ACHN (cell line): ENCODE data around the gene APEH.
"Not testable (repeated sequence)": the region's sequence is repeated elsewhere in the genome, so short reads cannot be mapped to it uniquely, and the experiment has no call there.

Experiments used
- DNase-seq: peaks from one replicate; pipeline ENCODE4 v3.0.0-alpha.2; 2015
- in situ Hi-C: cut with HindIII; loops from 2 replicates; pipeline ENCODE4 v1.10.0; 2017; ENCODE audit warnings: low sequenced_read_pairs, low pct_ligation_motif_present, low pct_unique_long_range_greater_than_20kb

The APEH gene

DNA sequence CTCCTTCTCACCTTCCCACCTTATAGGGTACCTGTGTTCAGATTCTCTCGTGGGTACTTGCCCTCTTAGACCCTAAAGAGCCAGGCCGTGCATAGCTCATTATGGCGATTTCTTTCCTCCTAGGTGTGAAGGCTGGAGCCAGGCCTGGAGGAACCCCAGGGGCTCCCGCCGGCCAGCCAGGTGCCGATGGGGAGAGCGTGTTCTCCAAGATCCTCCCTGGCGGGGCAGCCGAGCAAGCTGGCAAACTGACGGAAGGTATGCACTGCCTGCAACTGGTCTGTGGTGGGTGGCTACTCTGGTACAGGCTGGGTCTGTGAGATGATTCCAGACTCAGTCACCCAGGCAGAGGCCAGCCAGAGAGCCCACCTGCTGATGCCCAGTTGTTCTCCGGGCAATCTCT lies 9.9 kb upstream of the APEH start:
- no peak for DNase-seq
- in situ Hi-C loops: no loop called here

DNA sequence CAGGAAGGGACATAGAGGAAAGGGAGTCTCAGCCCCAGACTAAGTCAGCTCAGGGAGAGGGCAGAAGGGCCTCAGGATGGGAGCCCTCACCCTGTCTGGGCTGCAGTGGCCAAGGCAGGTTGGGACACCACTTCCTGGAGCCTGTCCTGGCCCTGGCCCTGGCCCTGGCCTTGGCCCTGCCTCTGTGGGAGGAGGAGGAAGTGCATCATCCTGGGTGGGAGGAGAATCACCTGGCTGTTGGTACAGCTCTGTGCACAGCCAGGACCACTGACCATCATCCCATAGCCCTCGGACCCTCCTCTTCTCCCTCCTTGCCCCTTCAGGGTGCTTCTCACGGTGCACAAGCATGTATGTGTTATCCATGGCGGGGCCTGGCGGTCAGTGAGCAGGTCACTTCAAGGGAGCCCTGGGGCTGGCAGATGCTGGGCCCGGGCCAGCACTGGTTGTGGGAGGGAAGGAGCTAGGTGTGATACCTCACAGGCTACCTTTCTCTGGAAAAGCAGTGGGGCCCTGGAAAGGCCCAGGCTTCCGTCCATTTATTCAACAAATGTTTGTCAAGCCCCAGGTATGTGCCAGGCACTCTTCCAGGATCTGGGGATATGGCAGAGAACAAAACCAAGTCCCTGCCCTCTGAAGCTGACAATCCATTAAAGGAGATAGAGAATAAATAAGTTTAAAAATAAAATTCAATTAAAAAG lies 8.2 kb upstream of the APEH start:
- no peak for DNase-seq
- in situ Hi-C loops: no loop called here

DNA sequence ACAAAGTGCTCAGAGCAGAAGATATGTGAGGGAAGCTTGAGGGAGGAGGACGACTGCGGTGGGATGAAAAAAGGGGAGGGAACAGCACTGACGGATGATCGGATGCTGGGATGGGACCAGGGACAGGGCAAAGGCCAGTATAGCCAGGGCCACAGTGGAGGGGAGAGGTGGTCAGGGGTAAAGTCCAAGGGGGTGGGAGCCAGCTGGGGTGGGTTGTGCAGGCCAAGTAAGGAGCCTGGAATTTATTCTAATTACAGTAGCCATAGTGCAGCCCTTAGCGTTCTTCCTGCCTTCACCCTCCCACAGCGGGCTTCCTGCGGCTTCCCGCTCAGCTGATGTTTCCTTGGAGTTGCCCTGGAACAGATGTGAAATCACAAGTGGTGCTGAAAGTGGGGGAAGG lies 7.6 kb upstream of the APEH start:
- in situ Hi-C loops: no loop called here
- DNase-seq: no peak

DNA sequence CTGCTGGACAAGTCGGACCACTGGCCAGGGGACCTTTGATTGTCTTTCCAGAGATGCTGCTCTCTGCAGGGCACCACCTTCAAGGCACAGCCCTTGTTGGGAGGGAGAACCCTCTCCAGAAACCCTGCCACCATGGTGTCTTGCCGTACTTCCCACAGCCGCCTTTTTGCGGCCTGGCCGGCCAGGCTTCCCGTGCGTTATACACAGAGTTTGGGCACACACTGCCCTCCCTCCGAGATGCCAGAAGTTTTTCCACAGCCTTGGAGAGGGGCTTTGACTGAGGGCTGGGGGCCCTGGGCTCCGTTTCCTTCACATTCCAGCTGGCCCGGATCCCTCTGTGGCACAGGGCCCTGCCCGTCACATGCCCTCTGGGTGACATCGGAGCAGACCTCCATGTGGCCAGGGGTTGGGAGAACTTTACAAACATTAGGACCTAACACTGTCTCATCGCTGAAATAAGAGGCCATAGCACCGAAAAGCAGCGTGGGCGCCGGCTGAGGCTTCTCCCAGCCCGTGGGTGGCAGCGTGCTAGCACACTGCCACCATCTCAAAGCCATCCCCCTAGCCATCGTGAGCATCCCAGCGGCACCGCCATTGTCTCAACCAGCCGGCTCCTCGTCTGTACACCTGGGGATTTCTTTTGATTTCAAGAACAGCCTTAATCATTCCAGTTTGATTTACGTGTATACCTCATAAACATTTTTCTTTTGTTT lies 6.3 kb upstream of the APEH start:
- in situ Hi-C loops: no loop called here
- DNase-seq: no peak

DNA sequence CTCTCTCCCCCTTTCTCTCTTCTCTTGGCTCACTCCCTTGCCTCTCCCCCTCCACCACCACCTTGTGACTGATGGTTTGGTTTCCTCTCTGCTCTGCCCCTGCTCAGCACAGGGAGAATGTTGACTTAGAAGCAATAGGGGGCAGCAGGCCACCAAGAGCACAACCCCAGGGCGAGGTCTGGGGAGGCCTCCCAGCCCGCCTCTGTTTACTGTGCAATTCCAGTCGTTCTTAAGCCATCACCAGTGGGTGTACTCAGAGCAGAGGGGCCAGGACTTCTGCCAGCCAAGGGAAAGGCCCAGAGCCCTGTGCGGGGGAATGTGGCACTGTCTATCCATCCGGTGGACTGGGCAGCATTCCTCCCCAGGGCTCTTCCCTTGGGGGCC lies 5.7 kb upstream of the APEH start:
- peak; percentile 34 for DNase-seq
- in situ Hi-C loops: no loop called here

DNA sequence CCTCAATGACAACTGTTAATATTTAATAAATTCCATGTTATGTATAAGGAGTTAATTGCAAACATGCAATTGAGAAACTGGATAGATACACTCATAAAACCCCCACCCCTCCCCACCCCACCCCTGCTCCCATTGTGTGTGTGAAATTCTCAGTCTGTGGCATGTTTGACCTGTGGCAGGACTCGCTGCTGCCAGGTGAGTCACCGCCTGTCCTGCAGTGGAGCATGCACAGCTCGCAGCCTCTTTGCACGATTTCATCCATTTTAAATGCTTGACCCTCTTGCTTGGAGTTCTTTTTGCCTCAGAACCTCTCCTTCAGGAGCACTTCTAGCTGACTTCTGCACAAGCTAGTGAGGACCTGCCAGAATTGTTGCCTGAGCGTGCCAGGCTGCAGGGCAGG lies 5.3 kb upstream of the APEH start:
- in situ Hi-C loops: no loop called here
- peak; percentile 60 for DNase-seq

DNA sequence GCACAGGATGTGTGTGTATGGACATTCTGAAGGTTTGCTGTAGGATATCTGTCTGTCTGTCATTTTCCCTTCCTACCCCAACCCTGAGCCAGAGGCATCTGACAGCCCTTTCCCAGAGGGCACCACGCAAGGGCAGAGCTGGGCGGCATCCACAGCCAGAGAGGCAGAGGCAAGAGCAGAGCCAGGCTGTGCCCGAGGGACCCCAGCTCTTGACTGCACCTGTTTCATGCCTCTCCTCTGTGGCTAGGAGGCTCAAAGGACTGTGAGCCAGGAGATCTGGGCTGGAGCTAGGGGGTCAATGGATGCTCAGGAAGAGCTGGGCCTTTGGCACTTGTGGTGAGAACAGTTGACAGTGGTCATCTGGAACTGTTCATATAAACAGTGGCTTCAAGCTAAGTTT lies 4.8 kb upstream of the APEH start:
- in situ Hi-C loops: no loop called here
- no peak for DNase-seq

DNA sequence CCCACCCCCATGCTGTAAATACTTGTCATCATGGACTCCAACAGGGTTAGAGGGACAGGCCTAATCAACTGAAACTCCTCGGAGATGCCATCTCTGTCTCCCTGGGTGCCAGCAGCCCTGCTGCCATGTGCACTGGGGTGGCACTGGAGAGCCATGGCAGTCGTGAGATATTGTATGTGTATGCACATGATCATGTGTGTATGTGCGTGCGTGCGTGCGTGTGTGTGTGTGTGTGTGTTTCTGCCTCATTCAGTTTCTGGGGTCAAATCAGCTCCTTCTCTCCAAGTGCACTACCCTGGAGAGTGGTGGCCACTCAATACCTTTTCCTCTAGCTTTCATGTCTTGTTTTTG lies 3.2 kb upstream of the APEH start:
- in situ Hi-C loops: no loop called here
- no peak for DNase-seq

DNA sequence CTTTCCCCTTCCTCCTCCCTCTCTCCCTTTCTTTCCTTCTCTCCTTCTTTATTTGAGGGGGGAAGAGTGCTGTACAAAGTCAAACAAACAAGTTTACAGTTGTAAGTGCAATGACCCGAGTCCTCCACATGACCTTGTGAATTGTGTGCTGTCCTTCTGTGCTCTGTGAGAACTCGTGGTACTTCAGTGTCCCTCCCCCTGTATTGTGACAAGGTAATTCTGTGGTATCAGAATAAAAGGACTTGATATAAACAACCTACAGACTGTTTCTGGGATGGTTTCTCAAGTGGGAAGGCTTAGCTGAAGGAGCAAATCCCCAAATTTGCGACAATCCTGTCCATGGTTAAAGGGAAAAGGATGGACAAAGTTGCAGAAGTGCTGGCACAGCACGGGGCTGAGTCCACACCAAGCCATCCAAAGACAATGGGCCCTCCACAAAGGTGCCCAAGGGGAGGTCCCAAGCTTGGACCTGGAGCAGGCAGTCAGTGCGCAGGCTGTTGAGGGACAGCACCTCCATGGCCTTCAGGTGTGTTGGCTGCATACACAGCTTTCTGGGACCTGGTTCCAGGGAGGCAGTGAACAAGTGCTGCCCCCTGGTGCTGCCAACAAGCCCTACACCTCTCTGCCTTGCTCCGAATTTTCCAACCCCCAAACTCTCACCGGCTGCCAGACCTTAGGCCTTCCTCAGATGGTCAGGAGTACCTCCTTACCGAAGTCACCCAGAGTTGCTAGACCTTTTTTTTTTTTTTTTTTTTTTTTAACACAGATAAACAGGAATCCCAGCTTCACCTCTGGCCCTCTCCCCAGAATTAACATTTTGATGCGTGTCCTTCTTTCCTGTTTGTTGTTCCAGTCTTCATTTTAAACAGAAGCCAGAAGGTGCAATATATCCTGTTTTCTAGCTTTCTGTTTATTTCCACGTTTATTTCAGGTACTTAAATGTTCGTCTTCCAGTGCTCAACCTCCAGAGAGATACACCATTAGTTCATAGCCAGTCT lies 2.6 kb upstream of the APEH start:
- peak; percentile 59 for DNase-seq
- in situ Hi-C loops: no loop called here

DNA sequence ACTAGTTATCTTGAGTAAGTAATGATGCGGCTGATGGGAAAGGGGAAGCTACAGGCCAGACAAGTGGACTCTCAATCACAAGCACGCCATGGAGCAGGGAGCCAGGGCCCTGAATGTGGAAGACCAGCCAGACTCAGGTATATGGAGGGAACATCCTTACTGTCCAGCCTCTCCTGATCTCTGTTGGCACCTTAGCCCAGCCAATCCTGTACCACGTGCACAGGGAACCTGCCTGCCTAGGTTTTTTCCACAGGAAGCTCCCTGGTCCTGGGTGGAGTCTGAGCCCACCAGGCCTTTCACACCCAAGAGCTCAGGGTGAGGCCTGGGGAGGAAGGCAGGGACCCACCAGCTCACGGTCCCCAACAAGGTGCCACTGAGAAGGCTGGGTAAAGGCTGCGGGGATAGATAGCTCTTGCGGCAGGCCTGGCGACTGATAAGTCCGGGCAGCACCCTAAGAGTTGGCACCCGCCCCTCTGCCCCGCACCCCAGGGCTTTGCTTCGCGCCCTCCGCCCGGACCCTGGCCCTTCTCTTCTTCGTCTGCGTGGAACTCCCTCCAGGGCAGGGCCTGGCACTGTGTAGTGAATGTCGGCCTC lies 933 bp upstream of the APEH start:
- in situ Hi-C loops: no loop called here
- no peak for DNase-seq

DNA sequence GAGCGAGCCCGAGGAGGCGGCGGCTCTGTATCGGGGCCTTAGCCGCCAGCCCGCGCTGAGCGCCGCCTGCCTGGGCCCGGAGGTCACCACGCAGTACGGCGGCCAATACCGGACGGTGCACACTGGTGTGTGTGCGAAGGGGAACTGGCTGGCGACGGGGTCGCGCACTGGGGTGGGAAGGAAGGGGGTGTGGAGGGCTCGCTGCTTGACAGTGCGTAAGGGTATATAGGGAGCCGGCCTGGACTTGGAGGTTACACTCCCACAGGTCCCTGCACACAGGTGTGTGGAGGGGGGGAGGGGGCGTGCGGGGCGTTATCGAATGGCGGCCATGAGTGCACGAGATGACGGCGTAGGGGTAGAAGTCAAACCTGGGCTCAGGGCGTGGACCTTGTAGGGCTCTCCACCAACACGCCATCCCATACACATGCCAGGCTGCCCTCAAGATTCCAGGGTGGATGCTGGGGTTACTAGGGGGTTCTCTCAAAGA lies 389 bp downstream of the APEH start:
- no peak for DNase-seq
- in situ Hi-C loops: no loop called here

DNA sequence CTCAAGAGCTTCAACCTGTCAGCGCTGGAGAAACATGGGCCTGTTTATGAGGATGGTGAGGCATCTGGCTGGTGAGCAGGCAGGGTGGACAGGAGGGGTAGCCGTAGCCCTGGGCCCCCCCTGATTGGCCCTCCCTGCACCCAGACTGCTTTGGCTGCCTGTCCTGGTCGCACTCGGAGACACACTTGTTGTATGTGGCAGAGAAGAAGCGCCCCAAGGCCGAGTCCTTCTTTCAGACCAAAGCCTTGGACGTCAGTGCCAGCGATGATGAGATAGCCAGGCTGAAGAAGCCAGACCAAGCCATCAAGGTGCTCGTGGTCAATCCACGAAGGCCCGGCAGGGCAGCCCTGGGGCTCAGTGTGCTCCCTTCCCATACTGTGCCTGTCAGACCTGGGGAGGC lies 1.8 kb downstream of the APEH start:
- in situ Hi-C loops: no loop called here
- DNase-seq: no peak

DNA sequence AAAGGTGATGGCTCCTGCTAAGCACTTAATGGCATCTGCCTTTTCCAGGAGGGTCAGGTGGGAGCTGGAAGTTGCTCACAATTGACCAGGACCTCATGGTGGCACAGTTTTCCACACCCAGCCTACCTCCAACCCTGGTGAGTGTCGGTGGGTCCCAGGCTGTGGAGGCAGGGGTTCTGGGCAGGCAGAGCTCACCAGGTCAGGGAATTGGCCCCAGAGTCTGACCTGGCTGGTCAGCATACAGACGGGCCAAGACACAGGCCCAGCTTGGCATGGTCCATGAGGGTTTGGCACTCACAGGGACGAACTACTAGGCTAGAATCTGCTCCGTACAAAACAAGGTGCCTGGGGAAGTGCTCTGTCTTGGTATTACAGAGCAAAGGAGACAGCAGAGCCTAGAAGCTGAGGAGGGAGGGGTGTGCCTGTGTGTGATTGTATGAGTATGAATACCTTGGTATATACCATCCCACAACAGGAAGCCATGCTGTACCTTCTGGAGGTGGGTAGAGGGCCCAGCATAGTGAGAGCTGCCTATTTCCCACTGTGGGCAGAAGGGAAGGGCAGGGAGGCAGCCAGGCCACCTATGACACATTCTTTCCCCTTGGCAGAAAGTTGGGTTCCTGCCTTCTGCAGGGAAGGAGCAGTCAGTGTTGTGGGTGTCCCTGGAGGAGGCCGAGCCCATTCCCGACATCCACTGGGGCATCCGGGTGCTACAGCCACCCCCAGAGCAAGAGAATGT lies 6.5 kb downstream of the APEH start:
- in situ Hi-C loops: no loop called here

DNA sequence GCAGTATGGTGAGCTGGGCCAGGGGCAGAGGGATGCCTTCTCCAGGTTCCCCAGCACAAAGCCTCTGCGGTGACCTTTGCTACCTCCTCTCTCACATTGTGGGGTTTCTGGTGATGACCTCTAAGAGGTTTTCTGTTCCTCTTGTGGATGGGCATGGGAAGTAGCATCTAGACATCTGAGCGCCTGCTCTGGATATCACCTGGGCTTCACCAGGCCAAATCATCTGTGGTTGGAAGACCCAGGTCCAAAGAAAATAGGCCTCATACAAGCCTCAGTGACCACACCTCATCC lies 7.0 kb downstream of the APEH start:
- no peak for DNase-seq
- in situ Hi-C loops: no loop called here

More for the DNA sequence above, 6.5 kb downstream of the APEH start:
- DNase-seq: no peak

DNA sequence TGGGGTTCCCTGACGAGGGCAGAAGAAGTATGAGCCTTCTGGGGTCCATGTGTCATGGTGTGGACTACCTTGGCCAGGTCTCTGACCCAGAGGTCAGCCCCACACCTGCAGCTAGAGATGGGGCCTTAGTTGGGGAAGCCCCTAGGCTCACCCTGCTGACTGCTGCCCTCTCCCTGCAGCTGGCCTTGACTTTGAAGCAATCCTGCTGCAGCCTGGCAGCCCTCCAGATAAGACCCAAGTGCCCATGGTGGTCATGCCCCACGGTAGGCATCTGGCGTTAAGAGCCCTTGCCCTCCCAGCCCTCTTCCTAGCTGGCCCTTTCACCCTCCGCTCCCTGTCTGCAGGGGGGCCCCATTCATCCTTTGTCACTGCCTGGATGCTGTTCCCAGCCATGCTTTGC lies 7.4 kb downstream of the APEH start:
- in situ Hi-C loops: no loop called here
- no peak for DNase-seq

DNA sequence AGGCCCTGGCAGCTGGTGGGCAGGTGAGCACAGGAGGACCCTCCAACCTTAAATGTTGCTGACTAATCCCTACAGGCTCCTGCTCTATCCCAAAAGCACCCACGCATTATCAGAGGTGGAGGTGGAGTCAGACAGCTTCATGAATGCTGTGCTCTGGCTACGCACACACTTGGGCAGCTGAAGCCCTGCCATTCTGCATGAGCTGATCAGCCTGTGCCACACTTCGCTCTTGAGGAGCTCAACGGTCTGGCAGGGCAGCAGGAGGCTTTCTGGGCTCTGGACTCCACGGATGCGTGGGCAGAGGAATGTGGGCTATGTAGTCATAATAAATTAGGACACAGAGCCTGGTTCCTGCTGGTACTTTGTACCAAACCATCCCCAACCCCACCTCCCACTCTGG lies 9.0 kb downstream of the APEH start:
- DNase-seq: peak; percentile 80
- in situ Hi-C loops: no loop called here

DNA sequence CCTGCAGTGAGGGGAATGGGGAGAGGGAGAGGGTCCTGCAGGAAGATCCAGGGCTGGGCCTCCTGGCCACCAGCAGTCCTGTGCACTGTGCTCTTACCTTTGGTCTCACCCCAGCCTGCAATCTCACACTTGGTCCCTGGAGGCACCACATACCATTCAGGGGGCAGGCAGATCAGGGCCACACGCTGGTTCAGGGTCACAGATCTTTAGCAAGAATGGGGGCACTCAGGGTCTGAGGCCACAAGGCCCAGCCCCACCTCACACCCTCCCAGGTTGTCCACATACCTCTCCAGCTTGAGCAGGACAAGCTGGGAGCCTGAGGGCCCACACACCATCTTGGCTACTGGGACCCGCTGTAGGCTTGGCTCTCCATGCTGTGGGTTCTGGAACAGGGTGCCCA lies 10.3 kb downstream of the APEH start:
- in situ Hi-C loops: not testable (repeated sequence)

DNA sequence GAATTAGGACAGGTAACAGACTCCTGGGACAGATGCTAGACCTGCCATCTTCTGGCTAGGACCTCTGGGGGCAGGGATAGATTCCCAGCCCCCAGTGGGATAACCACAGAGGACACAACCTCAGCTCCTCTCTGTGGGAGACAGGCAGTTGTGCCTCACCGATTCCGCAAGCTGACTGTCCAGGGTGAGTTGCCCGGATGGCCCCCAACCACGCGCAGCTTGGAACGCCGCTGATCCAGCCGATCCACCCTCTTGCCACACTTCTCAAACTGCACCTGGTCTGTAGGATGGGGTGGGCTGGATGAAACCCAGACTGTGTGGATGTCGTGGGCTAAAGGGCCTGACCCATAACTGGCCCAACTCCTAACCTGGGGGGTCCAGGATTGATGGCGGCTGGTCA lies 11.0 kb downstream of the APEH start:
- in situ Hi-C loops, DNase-seq: not testable (repeated sequence)

More for the DNA sequence above, 10.3 kb downstream of the APEH start:
- DNase-seq: not testable (repeated sequence)
